PC-9 (cell line): ENCODE data around the gene MMP15.

Experiments used
- EZH2 ChIP-seq: fragments of 200-600 bp; sonication (generic); IDR thresholded peaks from 2 replicates; pipeline ENCODE4 v1.8.0; 2017; ENCODE audit warnings: antibody characterized with exemption, low read depth
- TF ChIP-seq, protein P1 (sequence below): fragments of 200-600 bp; sonication (generic); conservative IDR thresholded peaks from 2 replicates; pipeline ENCODE4 v1.6.1; 2017; ENCODE audit warnings: mixed run types, antibody characterized with exemption, mild to moderate bottlenecking, moderate library complexity

DNA sequence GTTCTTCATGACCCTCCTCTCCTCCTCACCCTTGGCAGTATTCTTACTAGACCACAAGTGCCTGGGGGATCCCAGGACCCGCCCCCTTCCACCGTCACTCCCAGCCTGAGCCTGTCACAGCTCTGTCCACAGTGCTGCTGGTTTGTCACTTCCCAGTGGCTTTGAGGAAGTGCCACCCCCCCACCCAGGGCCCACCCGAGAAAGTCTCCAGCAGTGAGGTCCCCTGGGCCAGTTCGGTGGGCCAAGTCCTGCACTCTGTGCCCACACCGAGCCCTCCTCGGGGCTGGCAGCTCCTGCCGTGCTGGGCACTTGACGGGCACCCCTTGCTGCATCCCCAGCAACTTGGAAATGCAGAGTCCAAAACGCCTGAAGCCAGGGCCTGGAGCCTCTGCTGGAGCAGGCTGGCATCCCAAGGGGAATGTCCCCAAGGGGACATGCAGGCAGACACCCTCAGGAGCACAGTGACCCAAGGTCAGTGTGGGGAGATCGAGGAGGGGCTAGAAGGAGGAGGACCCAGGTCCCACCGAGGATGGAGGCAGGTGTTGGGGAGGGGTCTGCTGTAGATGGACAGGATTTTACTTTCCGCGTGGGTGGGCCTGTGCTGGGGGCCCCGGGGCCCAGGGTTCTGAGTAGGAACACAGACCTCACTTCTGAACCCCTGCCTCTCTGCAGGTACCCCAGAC is 15.5 kb downstream of the MMP15 start:
- TF ChIP-seq, protein P1, sequence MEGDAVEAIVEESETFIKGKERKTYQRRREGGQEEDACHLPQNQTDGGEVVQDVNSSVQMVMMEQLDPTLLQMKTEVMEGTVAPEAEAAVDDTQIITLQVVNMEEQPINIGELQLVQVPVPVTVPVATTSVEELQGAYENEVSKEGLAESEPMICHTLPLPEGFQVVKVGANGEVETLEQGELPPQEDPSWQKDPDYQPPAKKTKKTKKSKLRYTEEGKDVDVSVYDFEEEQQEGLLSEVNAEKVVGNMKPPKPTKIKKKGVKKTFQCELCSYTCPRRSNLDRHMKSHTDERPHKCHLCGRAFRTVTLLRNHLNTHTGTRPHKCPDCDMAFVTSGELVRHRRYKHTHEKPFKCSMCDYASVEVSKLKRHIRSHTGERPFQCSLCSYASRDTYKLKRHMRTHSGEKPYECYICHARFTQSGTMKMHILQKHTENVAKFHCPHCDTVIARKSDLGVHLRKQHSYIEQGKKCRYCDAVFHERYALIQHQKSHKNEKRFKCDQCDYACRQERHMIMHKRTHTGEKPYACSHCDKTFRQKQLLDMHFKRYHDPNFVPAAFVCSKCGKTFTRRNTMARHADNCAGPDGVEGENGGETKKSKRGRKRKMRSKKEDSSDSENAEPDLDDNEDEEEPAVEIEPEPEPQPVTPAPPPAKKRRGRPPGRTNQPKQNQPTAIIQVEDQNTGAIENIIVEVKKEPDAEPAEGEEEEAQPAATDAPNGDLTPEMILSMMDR, result no peak
- no peak for TF ChIP-seq EZH2
